ENCODE measurements around the gene LMX1B.
"Not testable (repeated sequence)": the region's sequence is repeated elsewhere in the genome, so short reads cannot be mapped to it uniquely, and the experiment has no call there.

LMX1B gene

GRCh38 chr9:126721564-126721981, 107.8 kb downstream of the LMX1B start:
- no peak for DNase-seq

- peak; percentile 31 to 32 for DNase-seq
These were observed 108.7 kb downstream of the LMX1B start for GRCh38 chr9:126722252-126722921.

GRCh38 chr9:126722922-126723806, 109.4 kb downstream of the LMX1B start:
- peak in 1 of 2 experiments; percentile 8 for DNase-seq

- no peak for DNase-seq
These were observed 110.1 kb downstream of the LMX1B start for GRCh38 chr9:126723807-126724172.

GRCh38 chr9:126724226-126724625, 110.5 kb downstream of the LMX1B start:
- no peak for DNase-seq

GRCh38 chr9:126725485-126725884, 111.8 kb downstream of the LMX1B start:
- DNase-seq: not testable (repeated sequence)

GRCh38 chr9:126728210-126728609, 114.5 kb downstream of the LMX1B start:
- not testable (repeated sequence) for DNase-seq

GRCh38 chr9:126730592-126730991, 116.9 kb downstream of the LMX1B start:
- not testable (repeated sequence) for DNase-seq

GRCh38 chr9:126733005-126733404, 119.3 kb downstream of the LMX1B start:
- DNase-seq: no peak

GRCh38 chr9:126734877-126735276, 121.1 kb downstream of the LMX1B start:
- no peak for DNase-seq

- no peak for DNase-seq
These were observed 121.8 kb downstream of the LMX1B start for GRCh38 chr9:126735482-126735881.

GRCh38 chr9:126738553-126738952, 124.8 kb downstream of the LMX1B start:
- DNase-seq: no peak

GRCh38 chr9:126743041-126743440, 129.3 kb downstream of the LMX1B start:
- DNase-seq: no peak

GRCh38 chr9:126745574-126746411, 132.1 kb downstream of the LMX1B start:
- no peak for DNase-seq

Data from AML-193 (cell line).